Peyer's patch (tissue), 4 donors: ENCODE results near the gene UTS2B.

Source experiments
- CTCF ChIP-seq, 6 experiments: fragments of 450-650 bp in 4 of 6; fragments of 200-600 bp in 2 of 6; sonication (generic) in 1 of 6; IDR thresholded peaks; one replicate each; pipeline ENCODE4 v1.5.1; 2017 to 2019; ENCODE audit warnings: antibody characterized with exemption in 6 of 6, mild to moderate bottlenecking in 3 of 6, moderate library complexity in 1 of 6
- POLR2A ChIP-seq, 2 donors: fragments of 450-650 bp; IDR thresholded peaks; one replicate each; pipeline ENCODE4 v1.5.1; 2017; ENCODE audit warnings: antibody characterized with exemption in 2 of 2, mild to moderate bottlenecking in 2 of 2, moderate library complexity in 2 of 2

GRCh38 chr3:191294291-191294690, 36.0 kb downstream of the UTS2B start:
- TF ChIP-seq POLR2A (IDR thresholded peaks at IDR 0.05) = no peak
- TF ChIP-seq CTCF (IDR thresholded peaks at IDR 0.05) = no peak
